HUES64 (cell line): ENCODE data around the gene PDE4B.

Experiments used
- H3K27ac ChIP-seq: 2 replicates; pipeline ENCODE4 v1.7.0; 2013; ENCODE audit warnings: low read depth, low read length, inconsistent platforms
- H3K27me3 ChIP-seq: 2 replicates; pipeline ENCODE4 v1.6.1; 2013; ENCODE audit warnings: mild to moderate bottlenecking, low read length; ENCODE audit not compliant: insufficient read depth
- H3K36me3 ChIP-seq: 2 replicates; pipeline ENCODE4 v1.6.1; 2013; ENCODE audit warnings: mild to moderate bottlenecking, low read length; ENCODE audit not compliant: insufficient read depth
- H3K4me1 ChIP-seq: 2 replicates; pipeline ENCODE4 v1.6.1; 2013; ENCODE audit warnings: mild to moderate bottlenecking, low read length, moderate library complexity; ENCODE audit not compliant: insufficient read depth
- H3K4me3 ChIP-seq: 2 replicates; pipeline ENCODE4 v1.5.1; 2013; ENCODE audit warnings: mild to moderate bottlenecking, low read length, moderate library complexity
- H3K9ac ChIP-seq: 2 replicates; pipeline ENCODE4 v1.6.1; 2013; ENCODE audit warnings: mild to moderate bottlenecking, low read depth, low read length
- H3K9me3 ChIP-seq: 2 replicates; pipeline ENCODE4 v1.6.1; 2013; ENCODE audit warnings: low read depth, low read length; ENCODE audit not compliant: insufficient read depth
- WGBS: fragments of 150-250, 120-280 bp; methylation state at CpG from one replicate; pipeline ENCODE4 v1.1.7; 2013; ENCODE audit warnings: missing lambda C conversion rate; 5-methylcytosine and 5-hydroxymethylcytosine counted together

The PDE4B gene

DNA sequence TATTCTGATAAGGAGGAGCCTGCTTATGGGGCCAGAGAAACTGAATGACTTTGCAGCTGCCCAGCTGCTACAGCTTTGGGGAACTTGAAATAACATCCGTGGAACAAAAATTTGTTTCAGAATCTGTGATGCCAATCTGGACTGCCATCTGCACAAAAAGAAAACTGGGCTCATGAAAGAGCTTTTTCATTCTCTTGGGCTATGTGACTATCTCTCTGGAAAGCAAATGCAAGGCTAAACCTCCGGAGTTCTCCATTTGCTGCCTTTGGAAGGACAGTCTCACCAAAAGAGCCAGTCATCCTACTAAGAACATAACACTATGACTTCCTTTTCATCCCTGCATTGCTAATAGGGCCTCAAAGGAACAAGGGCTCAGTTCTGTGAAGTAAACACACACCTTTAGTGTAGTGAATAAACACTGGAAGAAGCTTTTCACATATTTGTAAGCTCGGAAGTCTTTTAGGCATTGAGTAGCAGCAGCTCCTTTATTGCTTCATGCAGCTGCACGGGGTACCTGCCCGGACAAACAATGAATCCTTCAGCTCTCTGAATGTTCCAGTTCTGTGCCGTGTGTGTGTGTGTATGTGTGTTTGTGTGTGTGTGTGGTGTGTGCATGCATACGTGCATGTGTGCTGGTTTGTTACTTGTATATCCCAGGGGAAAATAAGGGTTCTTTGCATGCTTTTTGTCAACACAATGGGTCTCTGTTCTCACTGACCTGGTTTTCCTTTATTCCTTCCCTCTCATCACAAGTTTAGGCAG is 485.7 kb downstream of the PDE4B start:
- H3K4me3 ChIP-seq: no peak overlapping the region
- no peak overlapping the region for H3K9ac ChIP-seq
- no peaks in the 10 kb centered on the region for H3K36me3 ChIP-seq
- WGBS: 85% methylated on average over 7 of the region's 7 CpGs
- H3K9me3 ChIP-seq: no peaks in the 10 kb centered on the region
- H3K4me1 ChIP-seq: peaks cover 12% of the 10 kb centered on the region
- no peak overlapping the region for H3K27ac ChIP-seq
- no peaks in the 10 kb centered on the region for H3K27me3 ChIP-seq

DNA sequence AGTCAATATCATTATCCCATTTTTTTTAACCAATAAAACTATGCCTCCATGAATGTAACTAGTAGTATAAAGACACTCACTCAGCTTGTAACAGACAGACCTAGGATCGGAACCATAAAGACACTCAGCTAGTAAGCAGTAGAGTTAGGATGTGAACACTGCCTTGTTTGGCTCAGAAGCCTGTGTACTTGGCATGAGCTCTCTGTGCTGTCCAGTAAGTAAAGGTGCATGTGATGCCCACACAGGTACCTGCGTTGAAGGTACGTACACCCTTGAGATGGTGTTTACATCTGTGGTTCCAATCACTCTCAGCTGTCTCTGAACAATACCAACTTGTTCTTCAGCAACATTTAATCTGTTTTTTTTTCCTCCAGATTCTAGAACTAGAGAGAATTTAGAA is 489.1 kb downstream of the PDE4B start:
- no peaks in the 10 kb centered on the region for H3K9me3 ChIP-seq
- no peak overlapping the region for H3K9ac ChIP-seq
- no peak overlapping the region for H3K27ac ChIP-seq
- WGBS: 93% methylated on average over 3 of the region's 3 CpGs
- H3K36me3 ChIP-seq: no peaks in the 10 kb centered on the region
- no peak overlapping the region for H3K4me3 ChIP-seq
- H3K27me3 ChIP-seq: no peaks in the 10 kb centered on the region
- peaks cover 8% of the 10 kb centered on the region for H3K4me1 ChIP-seq

DNA sequence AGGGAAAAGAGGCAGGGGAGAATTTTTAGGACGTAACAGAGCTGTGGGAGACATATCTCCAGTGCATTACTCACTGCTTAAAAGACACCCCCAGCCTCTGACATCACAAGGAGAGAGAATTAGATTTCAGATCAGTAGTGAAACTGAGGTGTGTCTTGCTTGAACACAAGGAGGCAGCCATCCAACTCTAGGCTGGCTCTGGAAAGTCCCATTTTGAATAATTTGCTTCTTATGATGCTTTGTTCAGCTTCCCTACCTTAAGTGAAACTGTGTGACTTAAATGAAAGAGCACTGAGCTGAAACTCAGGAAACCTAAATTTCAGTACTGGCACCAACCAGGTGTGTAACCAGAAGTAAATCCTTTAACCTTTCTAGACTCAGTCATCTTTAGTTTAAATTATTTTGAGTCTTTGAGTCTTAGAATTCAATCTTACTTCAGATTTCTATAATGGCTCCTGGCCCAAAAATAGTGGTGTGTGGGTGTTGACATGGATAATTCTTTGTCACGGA is 489.7 kb downstream of the PDE4B start:
- Histone ChIP-seq H3K27ac (no peak overlapping the region), H3K4me3 (no peak overlapping the region), H3K36me3 (no peaks in the 10 kb centered on the region), H3K9me3 (no peaks in the 10 kb centered on the region), H3K9ac (no peak overlapping the region), H3K4me1 (peaks cover 8% of the 10 kb centered on the region), H3K27me3 (no peaks in the 10 kb centered on the region)
- WGBS: 100% methylated on average over 1 of the region's 2 CpGs

DNA sequence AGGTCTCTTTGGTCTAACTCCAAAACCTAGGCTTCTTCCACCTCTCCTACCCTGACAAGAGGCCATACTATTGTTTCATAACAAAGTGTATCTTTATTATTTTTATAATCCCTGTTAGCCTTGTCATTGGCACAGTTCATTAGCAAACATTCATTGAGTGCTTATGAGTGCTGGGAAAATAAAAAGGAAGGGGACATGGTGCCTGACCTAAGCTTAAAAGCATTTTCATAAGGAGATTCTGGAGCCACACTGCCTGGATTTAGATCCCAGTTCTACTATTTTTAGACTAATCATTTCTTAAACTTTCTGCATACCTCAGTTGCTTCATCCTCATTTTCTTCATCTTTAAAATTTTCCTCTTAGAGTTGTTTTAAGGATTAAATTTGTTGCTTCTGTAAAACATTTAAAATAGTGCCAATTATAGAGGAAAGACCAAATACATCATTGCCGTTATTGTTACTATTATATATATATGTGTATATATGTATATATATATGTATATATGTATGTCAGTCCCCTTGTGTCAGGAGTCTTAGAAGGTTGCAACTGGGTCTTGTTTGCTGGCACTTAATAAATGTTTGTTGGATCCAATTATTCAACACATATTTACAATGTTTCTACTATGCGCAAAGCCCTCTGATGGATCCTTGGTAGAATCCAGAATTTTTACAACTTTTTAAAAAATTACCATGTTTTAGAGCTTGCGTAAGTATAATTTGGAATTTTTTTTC is 490.4 kb downstream of the PDE4B start:
- H3K9ac ChIP-seq: no peak overlapping the region
- no peak overlapping the region for H3K4me3 ChIP-seq
- no peaks in the 10 kb centered on the region for H3K27me3 ChIP-seq
- H3K9me3 ChIP-seq: no peaks in the 10 kb centered on the region
- no peak overlapping the region for H3K27ac ChIP-seq
- 91% methylated on average over 1 of the region's 3 CpGs for WGBS
- no peaks in the 10 kb centered on the region for H3K36me3 ChIP-seq
- H3K4me1 ChIP-seq: peaks cover 8% of the 10 kb centered on the region

DNA sequence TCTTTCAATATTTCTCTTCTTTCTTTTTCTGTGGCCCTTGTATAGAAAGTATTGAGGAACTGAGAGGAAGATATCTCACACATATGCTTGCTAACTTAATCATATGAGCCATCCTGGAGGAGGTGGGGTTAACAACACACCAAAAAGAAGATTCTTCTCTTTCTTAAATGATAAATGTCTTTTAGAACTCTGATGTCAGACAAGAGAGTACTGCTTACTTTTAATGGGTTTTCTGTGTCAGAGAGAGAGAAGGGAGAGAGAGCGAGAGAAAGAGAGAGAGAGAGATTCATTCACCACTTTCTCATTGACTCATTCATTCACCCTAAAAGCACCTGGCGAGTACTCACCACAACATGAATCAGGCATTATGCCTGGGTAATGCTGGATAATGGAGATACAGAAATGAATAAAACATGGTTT is 490.9 kb downstream of the PDE4B start:
- H3K9me3 ChIP-seq: no peaks in the 10 kb centered on the region
- WGBS: no CpG with 5 or more reads among the region's 2 CpGs
- no peak overlapping the region for H3K9ac ChIP-seq
- peaks cover 3% of the 10 kb centered on the region for H3K4me1 ChIP-seq
- H3K27ac ChIP-seq: no peak overlapping the region
- H3K36me3 ChIP-seq: no peaks in the 10 kb centered on the region
- H3K27me3 ChIP-seq: no peaks in the 10 kb centered on the region
- H3K4me3 ChIP-seq: no peak overlapping the region

DNA sequence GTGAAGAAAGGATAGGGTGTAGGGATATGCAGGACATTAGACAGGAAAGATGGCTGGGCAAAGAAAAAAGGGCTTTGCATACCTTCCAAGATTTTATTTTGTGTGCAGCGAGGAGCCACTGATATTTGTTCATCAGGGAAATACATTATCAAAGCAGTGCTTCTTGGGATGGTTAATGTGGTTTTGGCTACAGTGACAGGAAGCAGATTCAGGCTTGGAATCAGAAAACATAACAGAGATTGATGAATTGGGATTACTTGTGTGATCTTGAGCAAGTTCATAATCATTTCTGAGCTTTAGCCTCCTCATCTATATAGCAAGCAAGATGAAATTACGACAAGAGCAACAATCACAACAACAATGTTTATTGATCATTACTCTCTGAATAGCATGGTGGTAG is 492.1 kb downstream of the PDE4B start:
- Histone ChIP-seq H3K4me3 (no peak overlapping the region), H3K27ac (no peak overlapping the region), H3K27me3 (no peaks in the 10 kb centered on the region), H3K4me1 (no peaks in the 10 kb centered on the region), H3K9me3 (no peaks in the 10 kb centered on the region), H3K36me3 (no peaks in the 10 kb centered on the region), H3K9ac (no peak overlapping the region)
- WGBS: 95% methylated on average over 1 of the region's 2 CpGs

DNA sequence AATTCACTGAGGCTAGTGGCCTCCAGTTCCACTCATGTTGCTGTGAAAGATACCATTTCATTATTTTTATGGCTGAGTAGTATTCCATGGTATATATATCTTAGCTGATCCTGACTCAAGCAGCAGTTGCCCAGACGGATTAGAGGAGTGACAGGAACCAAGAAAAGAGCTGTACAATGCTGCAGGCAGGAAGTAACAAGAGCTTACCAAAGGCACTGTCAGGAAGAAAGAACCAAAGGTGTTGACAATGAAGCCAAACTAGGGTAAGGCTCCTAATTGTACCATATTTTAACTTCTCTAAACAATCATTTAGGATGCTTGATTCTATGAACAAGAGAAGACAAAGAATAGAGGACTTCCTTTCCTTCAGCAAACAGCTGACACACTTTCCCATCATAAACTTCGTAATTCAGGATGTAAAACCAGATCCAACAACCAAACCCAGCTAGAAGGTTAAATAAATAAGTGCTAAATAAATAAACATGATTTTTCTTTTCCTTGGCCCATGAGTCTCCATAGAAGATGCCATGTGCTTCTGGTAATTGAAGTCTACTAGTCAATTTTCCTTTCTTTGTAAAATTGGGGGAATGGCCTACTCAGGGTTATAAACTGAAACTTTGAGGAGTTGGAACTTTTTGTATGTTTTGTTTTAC is 493.0 kb downstream of the PDE4B start:
- Histone ChIP-seq H3K4me1 (no peaks in the 10 kb centered on the region), H3K36me3 (no peaks in the 10 kb centered on the region), H3K27me3 (no peaks in the 10 kb centered on the region), H3K27ac (no peak overlapping the region), H3K9me3 (no peaks in the 10 kb centered on the region), H3K9ac (no peak overlapping the region), H3K4me3 (no peak overlapping the region)
- WGBS: 84% methylated on average over 1 of the region's 2 CpGs

DNA sequence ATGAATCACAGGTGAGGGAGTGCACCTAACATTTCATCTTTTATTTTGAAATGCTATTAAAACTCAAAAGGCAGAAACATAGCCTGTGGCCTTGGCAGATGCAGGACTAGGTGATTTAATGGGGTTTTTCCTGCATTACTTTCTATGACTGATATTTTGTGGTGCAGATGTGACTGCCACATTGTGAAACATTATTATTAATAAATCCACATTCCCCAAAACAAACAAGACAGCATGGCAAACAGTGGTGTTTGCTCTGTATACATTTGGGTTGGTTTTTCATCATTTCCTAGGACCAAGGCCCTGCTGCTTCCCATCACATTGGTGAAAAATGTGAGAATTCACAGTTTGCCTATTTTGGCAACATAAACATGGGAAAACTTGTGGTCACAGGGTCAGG is 493.6 kb downstream of the PDE4B start:
- no peak overlapping the region for H3K27ac ChIP-seq
- H3K4me3 ChIP-seq: no peak overlapping the region
- no peak overlapping the region for H3K9ac ChIP-seq
- no peaks in the 10 kb centered on the region for H3K36me3 ChIP-seq
- no peaks in the 10 kb centered on the region for H3K9me3 ChIP-seq
- no peaks in the 10 kb centered on the region for H3K4me1 ChIP-seq
- H3K27me3 ChIP-seq: no peaks in the 10 kb centered on the region

DNA sequence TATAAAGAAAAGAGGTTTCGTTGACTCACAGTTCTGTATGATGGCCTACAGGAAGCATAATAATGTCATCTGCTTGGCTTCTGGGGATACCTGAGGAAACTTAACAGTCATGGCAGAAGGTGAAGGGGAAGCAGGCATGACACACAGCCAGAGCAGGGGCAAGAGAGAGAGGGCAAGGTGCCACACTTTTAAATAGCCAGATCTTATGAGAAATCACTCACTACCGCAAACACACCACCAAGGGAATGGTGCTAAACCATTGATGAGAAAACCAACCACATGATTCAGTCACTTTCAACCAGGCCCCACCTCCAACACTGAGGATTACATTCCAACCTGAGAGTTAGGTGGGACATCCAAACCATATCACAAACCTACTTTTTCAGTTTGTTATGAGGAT is 495.4 kb downstream of the PDE4B start:
- Histone ChIP-seq H3K9me3 (no peaks in the 10 kb centered on the region), H3K9ac (no peak overlapping the region), H3K27ac (no peak overlapping the region), H3K36me3 (no peaks in the 10 kb centered on the region), H3K4me1 (no peaks in the 10 kb centered on the region), H3K4me3 (no peak overlapping the region), H3K27me3 (no peaks in the 10 kb centered on the region)
- 97% methylated on average over 2 of the region's 2 CpGs for WGBS

DNA sequence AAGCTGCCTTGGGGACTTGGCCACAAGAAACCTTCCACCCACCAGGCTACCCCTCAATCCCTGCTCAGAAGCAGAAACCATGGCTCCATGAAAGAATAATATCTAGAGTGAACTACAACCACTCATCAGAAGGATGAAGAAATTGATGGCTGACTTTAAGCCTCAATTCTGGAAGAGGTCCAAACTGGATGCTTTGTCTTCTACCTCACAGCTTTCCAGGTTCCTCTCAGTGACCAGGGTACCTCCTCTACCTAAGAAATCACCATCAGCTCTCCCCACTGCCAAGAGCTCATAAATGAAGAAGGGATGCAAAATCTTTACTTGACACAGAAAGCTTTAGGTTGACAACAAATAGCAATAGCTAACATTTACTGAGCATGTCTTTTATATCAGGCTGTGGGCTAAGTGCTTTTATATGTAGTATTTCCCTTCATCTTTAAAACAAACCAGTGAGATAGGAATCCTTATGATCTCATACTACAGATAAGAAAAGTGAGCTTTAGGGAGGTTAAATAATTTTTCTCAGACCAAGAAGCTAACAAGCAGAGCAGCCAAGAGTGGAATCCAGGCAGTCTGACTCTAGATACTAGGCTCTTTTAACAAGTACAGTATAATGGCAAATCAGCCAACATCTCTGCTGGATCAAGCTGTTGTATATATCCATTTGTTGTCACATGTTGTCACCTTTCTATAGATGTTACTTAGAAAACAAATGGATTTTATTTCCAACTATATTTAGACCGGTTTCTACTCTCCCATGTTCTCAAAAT is 498.3 kb downstream of the PDE4B start:
- Histone ChIP-seq H3K9ac (no peak overlapping the region), H3K9me3 (no peaks in the 10 kb centered on the region), H3K27me3 (no peaks in the 10 kb centered on the region), H3K36me3 (no peaks in the 10 kb centered on the region), H3K4me1 (no peaks in the 10 kb centered on the region; the same call in 1 of the 2 replicates), H3K4me3 (no peak overlapping the region), H3K27ac (no peak overlapping the region)
- no CpG with 5 or more reads among the region's 1 CpG for whole genome bisulfite sequencing

DNA sequence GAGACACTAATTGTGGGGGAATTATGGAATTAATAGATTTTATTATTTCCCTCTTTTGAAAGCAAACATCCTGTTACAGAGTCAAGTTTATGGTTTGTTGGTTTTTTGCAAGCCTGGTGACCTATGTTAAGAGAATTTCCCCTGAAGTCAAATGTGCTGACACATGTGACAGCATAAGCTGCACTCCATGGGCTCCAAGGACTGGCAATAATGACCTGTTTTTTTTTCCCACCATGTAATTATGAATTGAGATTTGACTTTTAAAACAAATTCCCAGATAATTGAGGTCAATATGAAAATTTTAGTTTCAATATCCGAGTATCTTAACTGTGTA is 498.8 kb downstream of the PDE4B start:
- H3K36me3 ChIP-seq: no peaks in the 10 kb centered on the region
- H3K4me1 ChIP-seq: no peaks in the 10 kb centered on the region; the same call in 1 of the 2 replicates
- H3K27me3 ChIP-seq: no peaks in the 10 kb centered on the region
- H3K4me3 ChIP-seq: no peak overlapping the region
- H3K9ac ChIP-seq: no peak overlapping the region
- no peaks in the 10 kb centered on the region for H3K9me3 ChIP-seq
- 95% methylated on average over 1 of the region's 1 CpG for WGBS
- H3K27ac ChIP-seq: no peak overlapping the region
